HL-60/S4 treated with phorbol 12-myristate 13-acetate at 8.2 ng/mL for 4 days and 3 days (cell line): Measurements from ENCODE around the gene EIF3A.

Experiments
- in situ Hi-C: fragments of 300-500 bp; cut with MboI; formaldehyde crosslinking; loops from 2 replicates; pipeline ENCODE4 v1.15.0; 2022; ENCODE audit warnings: low sequenced_read_pairs

The EIF3A gene

DNA sequence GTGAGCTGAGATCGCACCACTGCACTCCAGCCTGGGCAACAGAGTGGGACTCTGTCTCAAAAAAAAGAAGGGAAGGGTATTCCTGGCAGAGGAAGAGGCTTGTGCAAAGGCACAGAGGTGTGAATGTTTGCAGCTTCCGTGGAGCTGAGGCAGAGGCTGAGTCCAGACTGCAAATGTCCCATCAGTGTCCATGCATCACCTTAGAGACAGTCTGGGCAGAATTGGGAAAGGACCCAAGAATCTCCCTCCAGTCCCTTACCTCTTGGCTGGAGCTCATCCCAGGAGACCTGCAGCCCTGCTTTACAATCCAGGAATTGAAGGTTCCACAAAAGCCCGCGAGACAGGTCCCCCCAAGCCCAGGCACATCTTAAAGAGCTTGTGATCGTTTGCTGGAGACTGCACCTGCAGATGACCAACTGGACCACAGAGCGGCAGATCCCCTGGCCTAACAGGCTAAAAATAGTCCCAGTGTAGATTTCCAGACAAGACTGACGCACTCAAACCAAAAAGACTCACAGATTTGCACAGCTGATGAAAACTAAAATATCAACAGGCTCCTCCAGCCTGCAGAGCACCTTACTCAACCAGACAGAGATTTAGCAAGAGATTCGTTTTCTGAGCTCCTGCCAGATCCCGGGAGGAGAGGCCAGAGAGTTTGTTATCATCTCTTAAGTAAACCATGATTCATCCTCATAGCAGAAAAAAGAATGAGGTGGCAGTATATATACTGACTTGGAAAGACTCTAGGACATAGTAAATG is 74.0 kb downstream of the EIF3A start:
- in situ Hi-C loops: loop anchor here (25.0 kb wide), 1 partner anchor 444 kb away; no protein-coding TSS in a partner anchor

DNA sequence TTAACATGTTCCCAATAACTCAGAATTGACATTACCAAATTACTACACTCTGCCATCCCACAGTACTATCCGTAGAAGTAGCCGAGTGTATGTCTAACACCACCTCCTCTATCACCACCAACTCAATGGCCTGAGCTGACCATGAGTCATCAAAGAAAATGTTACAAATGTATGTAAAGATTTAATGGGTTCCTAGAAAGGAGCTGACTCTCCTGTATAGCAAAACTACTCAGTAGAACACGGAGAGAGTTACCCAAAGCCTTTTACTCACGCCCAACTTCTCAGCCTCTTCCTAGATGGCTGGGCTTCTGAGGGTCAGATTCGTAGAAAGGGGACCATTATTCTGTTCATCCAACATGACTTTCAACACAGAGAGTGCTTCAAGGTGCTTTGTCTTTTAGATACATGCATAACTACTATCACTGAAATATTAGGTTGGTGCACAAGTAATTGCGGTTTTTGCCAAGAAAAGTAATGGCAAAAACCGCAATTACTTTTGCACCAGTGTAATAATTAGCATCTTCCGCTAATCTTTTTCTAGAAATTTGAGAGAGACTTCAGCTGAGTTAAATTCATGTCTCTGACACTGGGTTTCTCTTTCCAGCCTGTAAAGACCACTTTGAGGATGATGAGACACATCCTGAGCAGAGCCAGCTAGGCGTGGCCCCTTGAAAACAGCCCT is 75.1 kb downstream of the EIF3A start:
- in situ Hi-C loops: loop anchor here (25.0 kb wide), 1 partner anchor 443 kb away; no protein-coding TSS in a partner anchor

DNA sequence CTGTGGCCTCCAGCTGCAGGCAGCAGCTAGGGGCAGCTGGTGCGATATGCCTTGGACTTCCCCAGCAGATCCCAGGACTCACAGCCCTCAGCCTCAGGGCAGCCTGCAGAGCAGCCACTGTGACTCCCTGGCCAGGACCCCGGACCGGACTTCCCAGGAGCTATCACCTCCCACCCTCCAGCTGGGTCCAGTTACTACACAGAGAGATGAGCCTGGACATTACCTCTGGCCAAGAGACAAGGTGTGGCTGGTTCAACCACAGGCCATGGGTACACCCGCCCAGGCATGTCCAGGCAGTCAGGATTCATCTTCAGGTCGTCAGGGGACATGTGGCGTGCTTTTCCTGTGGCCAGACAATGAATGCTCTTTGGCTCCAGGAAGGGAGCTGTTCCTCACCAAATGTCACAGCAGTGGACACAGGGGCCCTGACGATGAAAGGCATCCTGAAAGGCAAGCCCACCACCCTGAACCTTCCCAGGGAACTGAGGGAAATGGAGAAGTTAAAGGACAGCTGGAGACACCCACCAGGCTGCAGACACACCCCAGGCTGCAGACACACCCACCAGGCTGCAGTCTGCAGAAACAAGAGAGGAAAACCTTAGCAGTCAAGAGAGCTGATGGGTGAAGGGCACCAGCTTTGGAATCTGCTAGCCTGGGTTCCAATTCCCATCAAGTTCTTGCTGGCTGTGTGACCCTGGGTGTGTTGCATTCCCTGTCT is 76.9 kb downstream of the EIF3A start:
- in situ Hi-C loops: loop anchor here (25.0 kb wide), 1 partner anchor 441 kb away; no protein-coding TSS in a partner anchor

DNA sequence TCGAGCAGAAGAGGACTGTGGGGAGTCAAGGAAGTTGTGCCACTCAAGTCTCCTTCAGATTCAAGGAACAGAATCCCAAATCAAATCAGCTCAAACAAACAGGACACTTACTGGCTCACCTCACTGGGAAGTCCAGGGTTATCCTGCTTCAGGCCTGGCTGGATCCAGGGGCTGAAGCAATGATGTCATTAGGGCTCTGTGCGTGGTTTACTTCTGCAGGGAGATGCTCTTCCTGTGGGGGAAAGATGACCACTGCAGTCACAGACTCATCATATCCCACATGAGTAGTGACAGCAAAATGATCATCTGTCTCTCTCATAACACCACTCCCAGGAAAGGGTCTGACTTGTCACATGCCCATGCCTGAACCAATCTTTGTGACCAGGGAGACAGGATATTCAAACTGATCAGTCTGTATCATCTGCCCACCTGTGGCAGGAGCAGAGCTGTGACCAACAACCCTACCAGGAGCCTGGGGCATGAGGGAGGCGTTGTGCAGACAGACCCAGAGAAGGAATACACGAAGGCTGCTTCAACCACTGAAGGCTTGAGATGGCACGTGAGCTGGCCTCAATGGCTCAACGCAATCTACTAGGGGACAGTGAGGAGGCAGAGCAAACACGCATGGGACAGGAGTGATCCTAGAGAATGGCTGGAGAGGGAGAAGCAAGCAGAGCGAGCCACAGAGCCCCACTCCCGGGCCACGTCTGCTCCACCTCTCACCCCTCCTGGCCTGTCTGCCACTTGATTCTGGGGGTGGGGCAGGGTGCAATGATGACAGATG is 78.7 kb downstream of the EIF3A start:
- in situ Hi-C loops: loop anchor here (25.0 kb wide), 1 partner anchor 440 kb away; no protein-coding TSS in a partner anchor

DNA sequence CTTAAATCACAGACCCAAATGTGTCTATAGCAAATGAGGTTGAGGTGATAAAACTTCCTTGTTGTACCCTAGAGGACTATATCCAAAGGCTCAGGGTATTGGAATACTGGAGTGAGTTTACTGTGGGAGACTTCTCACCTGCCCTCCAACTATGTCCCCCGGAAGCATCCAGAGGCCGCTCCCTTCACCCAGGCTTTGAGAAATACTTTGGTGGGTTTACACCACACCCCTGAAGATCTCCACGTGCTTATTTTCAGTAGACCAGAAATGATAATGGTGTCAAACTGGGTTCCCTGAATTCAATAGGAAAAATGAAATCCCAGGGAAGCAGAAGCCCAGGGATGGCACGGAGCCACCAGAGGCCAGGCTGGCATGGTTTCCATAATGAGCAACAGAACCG is 82.4 kb downstream of the EIF3A start:
- in situ Hi-C loops: no loop called here

DNA sequence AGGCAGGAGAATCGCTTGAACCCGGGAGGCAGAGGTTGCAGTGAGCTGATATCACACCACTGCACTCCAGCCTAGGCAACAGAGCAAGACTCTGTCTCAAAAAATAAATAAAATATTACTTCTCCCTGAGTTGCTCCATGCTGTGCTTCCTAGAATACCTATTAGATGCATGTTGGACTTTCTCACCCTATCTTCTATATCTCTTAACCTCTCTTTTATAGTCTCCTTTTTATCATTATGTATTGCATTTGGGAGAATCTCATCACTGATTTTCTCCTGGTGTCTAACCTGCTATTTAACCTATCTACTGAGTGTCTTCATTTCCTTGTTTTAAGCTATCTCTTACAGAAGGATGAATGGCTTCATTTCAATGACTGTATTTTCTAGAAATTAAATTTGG is 83.2 kb downstream of the EIF3A start:
- in situ Hi-C loops: no loop called here

DNA sequence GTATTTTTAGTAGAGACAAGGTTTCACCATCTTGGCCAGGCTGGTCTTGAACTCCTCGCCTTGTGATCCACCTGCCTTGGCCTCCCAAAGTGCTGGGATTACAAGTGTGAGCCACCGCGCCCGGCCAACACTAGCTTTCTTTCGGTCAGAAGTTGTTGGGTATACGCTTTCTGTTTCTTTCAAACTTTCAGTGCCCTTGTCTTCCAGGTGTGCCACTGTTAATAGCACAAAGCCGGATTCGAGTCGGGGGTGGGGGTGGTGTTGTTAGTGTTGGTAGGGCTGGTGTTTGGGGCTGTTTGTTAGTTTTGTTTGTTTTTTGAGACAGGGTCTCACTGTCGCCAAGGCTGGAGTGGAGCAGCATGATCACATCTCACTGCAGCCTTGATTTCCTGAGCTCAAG is 84.9 kb downstream of the EIF3A start:
- in situ Hi-C loops: no loop called here

DNA sequence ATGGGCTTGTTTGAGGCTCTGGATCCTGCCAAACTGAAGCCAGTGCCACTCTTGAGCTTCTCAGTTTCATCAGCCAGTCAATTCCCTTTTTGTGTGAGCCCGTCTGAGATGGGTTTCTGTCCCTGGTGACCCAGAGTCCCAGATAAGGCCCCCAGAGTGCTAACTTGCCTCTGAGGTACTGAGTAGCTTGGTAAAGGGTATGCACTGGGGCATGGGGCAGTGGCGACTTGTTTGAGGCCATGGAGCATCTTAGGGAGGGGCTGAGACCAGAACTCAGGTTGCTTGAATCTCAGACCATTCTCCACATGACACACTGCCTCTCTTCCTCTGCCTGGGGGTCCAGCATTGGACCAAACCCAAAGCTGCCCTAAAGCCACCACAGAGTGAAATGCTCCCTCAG is 86.3 kb downstream of the EIF3A start:
- in situ Hi-C loops: no loop called here

DNA sequence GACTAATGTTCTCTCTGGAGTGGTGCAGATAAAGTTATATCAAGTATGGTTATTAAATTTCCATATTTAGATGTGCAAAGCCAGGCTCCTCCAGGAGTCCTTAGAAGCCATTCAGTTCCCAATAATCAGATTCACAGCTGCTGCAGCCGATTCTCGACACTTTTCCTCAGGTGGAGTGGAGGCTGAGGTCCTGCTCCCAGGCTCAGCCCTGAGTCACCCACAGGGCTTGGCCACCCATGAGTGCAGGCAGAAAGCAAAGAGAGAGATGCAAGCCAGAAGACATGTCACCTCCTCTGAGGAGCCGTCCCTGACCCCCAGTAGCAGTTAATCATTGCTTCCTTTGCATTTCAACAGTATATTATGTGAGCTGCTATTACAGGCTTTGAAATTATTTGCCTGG is 87.4 kb downstream of the EIF3A start:
- in situ Hi-C loops: no loop called here

DNA sequence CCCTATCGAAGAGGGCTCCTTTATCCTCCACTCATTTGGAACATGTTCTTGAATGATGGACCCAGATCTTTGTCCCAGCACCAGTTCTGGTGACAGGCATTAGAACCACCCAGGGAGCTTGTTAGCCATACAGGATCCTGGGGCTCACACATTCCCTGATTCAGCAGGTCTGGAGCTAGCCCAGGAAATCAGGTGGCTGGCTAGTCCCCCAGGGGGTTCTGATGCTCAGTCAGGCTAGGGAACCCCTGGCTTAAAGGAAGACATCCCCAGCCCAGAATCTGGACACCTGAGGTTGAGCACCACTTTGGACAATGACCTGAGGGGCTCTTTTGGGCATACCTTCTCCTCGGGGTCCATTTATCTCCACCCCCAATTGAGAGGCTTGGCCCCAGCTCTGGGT is 88.1 kb downstream of the EIF3A start:
- in situ Hi-C loops: no loop called here

DNA sequence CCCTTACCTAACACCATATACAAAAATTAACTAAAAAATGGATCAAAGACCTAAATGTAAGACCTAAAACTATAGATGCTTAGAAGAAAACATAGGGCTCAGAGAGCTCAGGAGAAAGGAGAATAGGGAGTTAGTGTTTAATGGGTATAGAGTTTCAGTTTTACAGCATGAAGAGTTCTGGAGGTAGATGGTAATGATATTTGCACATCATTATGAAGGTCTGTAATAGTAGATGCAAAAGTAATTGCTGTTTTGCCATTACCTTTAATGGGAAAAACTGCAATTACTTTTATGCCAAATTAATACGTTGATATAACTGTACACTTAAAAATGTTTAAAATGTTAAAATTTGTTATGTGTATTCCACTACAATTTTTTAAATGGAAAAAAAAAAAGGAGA is 90.3 kb downstream of the EIF3A start:
- in situ Hi-C loops: no loop called here

DNA sequence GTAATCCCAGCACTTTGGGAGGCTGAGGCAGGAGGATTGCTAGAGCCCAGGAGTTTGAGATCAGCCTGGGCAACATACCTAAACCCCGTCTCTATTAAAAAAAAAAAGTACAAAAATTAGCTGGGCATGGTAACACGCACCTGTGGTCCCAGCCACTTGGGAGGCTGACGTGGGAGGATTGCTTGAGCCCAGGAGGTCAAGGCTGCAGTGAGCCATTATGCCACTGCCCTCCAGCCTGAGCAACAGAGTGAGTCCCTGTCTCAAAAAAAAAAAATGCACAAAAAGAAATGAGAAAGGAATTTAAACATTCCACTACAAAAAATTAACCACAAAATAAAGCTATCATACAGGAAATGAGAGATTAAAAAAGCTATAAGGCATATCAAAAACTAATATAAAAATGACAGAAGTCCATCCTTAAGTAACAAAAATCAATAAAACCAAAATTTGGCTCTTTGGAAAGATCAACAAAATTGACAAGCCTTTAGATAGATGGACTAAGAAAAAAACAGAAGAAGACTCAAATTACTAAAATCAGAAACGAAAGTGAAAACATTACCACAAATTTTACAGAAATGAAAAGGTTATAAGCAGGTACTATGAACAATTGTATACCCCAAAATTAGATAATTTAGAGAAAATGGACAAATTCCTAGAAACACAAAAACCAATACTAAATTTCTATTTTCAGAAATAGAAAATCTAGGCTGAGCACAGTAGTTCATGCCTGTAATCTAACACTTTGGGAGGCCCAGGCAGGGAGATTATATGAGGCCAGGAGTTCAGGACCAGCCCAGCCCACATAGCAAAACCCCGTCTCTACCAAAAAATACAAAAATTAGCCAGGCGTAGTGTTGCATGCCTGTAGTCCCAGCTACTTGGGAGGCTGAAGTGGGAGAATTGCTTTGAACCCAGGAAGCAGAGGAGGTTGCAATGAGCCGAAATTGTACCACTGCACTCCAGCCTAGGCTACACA is 93.5 kb downstream of the EIF3A start:
- in situ Hi-C loops: no loop called here

DNA sequence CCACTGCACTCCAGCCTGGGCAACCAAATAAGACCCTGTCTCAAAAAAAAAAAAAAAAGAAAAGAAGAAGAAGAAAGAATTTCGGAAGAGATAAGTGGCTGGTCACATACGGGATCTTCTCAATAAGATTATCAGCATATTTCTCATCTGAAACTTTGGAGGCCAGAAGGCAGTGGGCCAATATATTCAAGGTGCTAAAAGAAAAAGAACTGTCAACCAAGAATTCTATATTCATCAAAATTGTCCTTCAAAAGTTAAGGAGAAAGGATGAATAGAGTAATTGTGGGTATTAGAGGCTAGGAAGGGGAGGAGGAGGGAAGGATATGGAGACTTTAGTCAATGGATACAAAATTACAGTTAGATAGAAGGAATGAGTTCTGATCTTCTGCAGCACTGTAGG is 95.0 kb downstream of the EIF3A start:
- in situ Hi-C loops: no loop called here
